HepG2 (cell line): ENCODE results near the gene ALKBH5. TPM values are rescaled to one million over a fixed set of nuclear protein-coding genes. Genes with fewer than 3 reads are reported as not detected.

ENCODE experiments used
- ATAC-seq: fragments of 200-7000 bp; cut with Tn5 transposase; 3 replicates; pipeline ENCODE4 v1.9.1; 2020; ENCODE audit warnings: mild to moderate bottlenecking, moderate library complexity
- BruUV-seq: library from RNA; stranded (reverse); fragments of 400-500 nt; replicated peaks from 2 replicates; lab custom pipeline; 2021; lab: Mats Ljungman, UMichigan
- CTCF ChIA-PET: fragments of 300-600 bp; formaldehyde crosslinking; extraction: SDS; loops from one replicate; lab custom pipeline; 2021; ENCODE audit warnings: low total read pairs, inconsistent platforms, low intra/inter-chr PET ratio; lab: Yijun Ruan, JAX
- POLR2A ChIA-PET: fragments of 350-600 bp; sonication (Branson Sonifier 250); formaldehyde crosslinking; loops from one replicate; lab custom pipeline; 2020; ENCODE audit warnings: antibody characterized with exemption, inconsistent platforms; lab: Yijun Ruan, JAX
- DNase-seq: peaks from one replicate; pipeline ENCODE4 v3.0.0-alpha.2; 2015; ENCODE audit warnings: low spot score
- FAIRE-seq: peaks from 3 replicates; lab custom pipeline; 2011; peaks lifted over from hg19 to GRCh38; lab: Jason Lieb, UNC
- H2AFZ ChIP-seq: one replicate; pipeline ENCODE4 v1.6.1; 2011; ENCODE audit warnings: low read length, inconsistent platforms
- H3K27ac ChIP-seq: fragments of 300-600 bp; 3 replicates; pipeline ENCODE4 v1.8.0; 2011; ENCODE audit warnings: mixed run types, mild to moderate bottlenecking, mixed read lengths, low read length, inconsistent platforms; ENCODE audit not compliant: insufficient read depth; ENCODE audit errors: extremely low read length
- H3K27me3 ChIP-seq, 2 experiments: fragments of 200-600 bp in 1 of 2; 2 replicates in 1 of 2; 3 replicates in 1 of 2; pipeline versions ENCODE4 v1.6.0 to v1.8.0; 2011; ENCODE audit warnings: low read length in 2 of 2, mild to moderate bottlenecking in 2 of 2, moderate library complexity in 2 of 2, inconsistent platforms in 1 of 2; ENCODE audit not compliant: insufficient read depth in 2 of 2, control insufficient read depth in 1 of 2
- H3K36me3 ChIP-seq, 2 experiments: fragments of 200-600 bp in 1 of 2; replicated peaks in 1 of 2; 2 replicates in 1 of 2; 3 replicates in 1 of 2; pipeline versions ENCODE4 v1.5.1 to v1.8.0; 2011; ENCODE audit warnings: low read length in 2 of 2, inconsistent platforms in 1 of 2; ENCODE audit not compliant: insufficient read depth in 2 of 2, control insufficient read depth in 1 of 2
- H3K4me1 ChIP-seq: 2 replicates; pipeline ENCODE4 v1.5.1; 2012; ENCODE audit warnings: low read length, inconsistent platforms; ENCODE audit not compliant: insufficient read depth
- H3K4me2 ChIP-seq: 2 replicates; pipeline ENCODE4 v1.6.0; 2011; ENCODE audit warnings: low read depth, low read length, inconsistent platforms
- H3K4me3 ChIP-seq, 3 experiments: fragments of 200-600 bp in 1 of 3; sonication (generic), shearing (Covaris generic) in 1 of 3; replicated peaks in 1 of 3; 2 replicates each; pipeline ENCODE4 v1.5.1; 2011 to 2016; ENCODE audit warnings: low read length in 3 of 3, inconsistent platforms in 2 of 3, low read depth in 2 of 3, mild to moderate bottlenecking in 2 of 3, control low read depth in 1 of 3, mixed read lengths in 1 of 3; ENCODE audit not compliant: insufficient read depth in 1 of 3
- H3K79me2 ChIP-seq: one replicate; pipeline ENCODE4 v1.6.1; 2011; ENCODE audit warnings: low read length, inconsistent platforms; ENCODE audit not compliant: insufficient read depth
- H3K9ac ChIP-seq: 2 replicates; pipeline ENCODE4 v1.6.0; 2011; ENCODE audit warnings: mild to moderate bottlenecking, low read depth, low read length, inconsistent platforms; ENCODE audit not compliant: insufficient read depth
- H3K9me3 ChIP-seq: 2 replicates; pipeline ENCODE4 v1.5.1; 2012; ENCODE audit warnings: mild to moderate bottlenecking, low read length
- H4K20me1 ChIP-seq: 2 replicates; pipeline ENCODE4 v1.6.0; 2011; ENCODE audit warnings: inconsistent platforms, mild to moderate bottlenecking, low read length, moderate library complexity; ENCODE audit not compliant: insufficient read depth
- AKAP8 ChIP-seq: sonication (generic); formaldehyde crosslinking; IDR thresholded peaks from 2 replicates; pipeline ENCODE4 v1.5.1; 2020; ENCODE audit warnings: mild to moderate bottlenecking, missing genetic modification reagents
- ATF7-NPFF ChIP-seq: sonication (generic); formaldehyde crosslinking; IDR thresholded peaks from 2 replicates; pipeline ENCODE4 v1.8.1; 2023; ENCODE audit warnings: mild to moderate bottlenecking, low read depth, missing genetic modification reagents, moderate library complexity
- CEBPG ChIP-seq: IDR thresholded peaks from 2 replicates; pipeline ENCODE4 v1.6.1; 2016
- CENPX ChIP-seq: sonication (generic); formaldehyde crosslinking; IDR thresholded peaks from 2 replicates; pipeline ENCODE4 v1.9.0; 2021; ENCODE audit warnings: mild to moderate bottlenecking, missing genetic modification reagents, moderate library complexity
- CHD2 ChIP-seq: IDR thresholded peaks from 2 replicates; pipeline ENCODE4 v1.6.1; 2011; ENCODE audit warnings: low read depth, low read length, improper control_type of control experiment
- EEA1 ChIP-seq: sonication (generic); formaldehyde crosslinking; IDR thresholded peaks from 2 replicates; pipeline ENCODE4 v1.5.1; 2020; ENCODE audit warnings: mild to moderate bottlenecking, missing genetic modification reagents, borderline replicate concordance
- EED ChIP-seq: sonication (generic); formaldehyde crosslinking; IDR thresholded peaks from 2 replicates; pipeline ENCODE4 v1.5.0; 2020; ENCODE audit warnings: mild to moderate bottlenecking, missing genetic modification reagents
- HOXD1 ChIP-seq: sonication (generic); formaldehyde crosslinking; IDR thresholded peaks from 2 replicates; pipeline ENCODE4 v1.5.0; 2020; ENCODE audit warnings: missing genetic modification reagents
- MIXL1 ChIP-seq: IDR thresholded peaks from 2 replicates; pipeline ENCODE4 v1.6.1; 2016
- MTA3 ChIP-seq: sonication (generic); formaldehyde crosslinking; IDR thresholded peaks from 2 replicates; pipeline ENCODE4 v1.4.0; 2020; ENCODE audit warnings: missing genetic modification reagents
- NBN ChIP-seq: fragments of 450-650 bp; conservative IDR thresholded peaks from 2 replicates; pipeline ENCODE4 v1.6.1; 2017
- NCOR1 ChIP-seq: fragments of 200-600 bp; sonication (generic); IDR thresholded peaks from 2 replicates; pipeline ENCODE4 v1.7.0; 2017; ENCODE audit warnings: antibody characterized with exemption, low read length, borderline replicate concordance
- PRDM10 ChIP-seq: sonication (generic); formaldehyde crosslinking; IDR thresholded peaks from 2 replicates; pipeline ENCODE4 v1.4.0; 2020; ENCODE audit warnings: low read depth, missing genetic modification reagents
- RELA ChIP-seq: sonication (generic); formaldehyde crosslinking; IDR thresholded peaks from 2 replicates; pipeline ENCODE4 v1.4.0; 2020; ENCODE audit warnings: missing genetic modification reagents
- SRSF9 ChIP-seq: fragments of 200-400 bp; formaldehyde crosslinking; IDR thresholded peaks from 2 replicates; pipeline ENCODE4 v1.6.1; 2018; ENCODE audit warnings: borderline replicate concordance, mild to moderate bottlenecking, low read depth, low read length; ENCODE audit not compliant: insufficient read depth, poor library complexity, severe bottlenecking
- SRY ChIP-seq: sonication (generic); formaldehyde crosslinking; IDR thresholded peaks from 2 replicates; pipeline ENCODE4 v1.8.0; 2022; ENCODE audit warnings: mild to moderate bottlenecking, missing genetic modification reagents
- ZFY ChIP-seq: sonication (generic); formaldehyde crosslinking; IDR thresholded peaks from 2 replicates; pipeline ENCODE4 v1.4.0; 2020; ENCODE audit warnings: missing genetic modification reagents
- ZNF30 ChIP-seq: sonication (generic); formaldehyde crosslinking; IDR thresholded peaks from 2 replicates; pipeline ENCODE4 v1.5.0; 2020; ENCODE audit warnings: mild to moderate bottlenecking, missing genetic modification reagents
- ZNF326 ChIP-seq: sonication (generic); formaldehyde crosslinking; IDR thresholded peaks from 2 replicates; pipeline ENCODE4 v1.4.0; 2020; ENCODE audit warnings: missing genetic modification reagents, borderline replicate concordance
- ZNF34 ChIP-seq: sonication (generic); formaldehyde crosslinking; IDR thresholded peaks from 2 replicates; pipeline ENCODE4 v1.4.0; 2020; ENCODE audit warnings: mild to moderate bottlenecking, missing genetic modification reagents, borderline replicate concordance
- ZNF557 ChIP-seq: sonication (generic); formaldehyde crosslinking; IDR thresholded peaks from 2 replicates; pipeline ENCODE4 v1.4.0; 2020; ENCODE audit warnings: missing genetic modification reagents
- WGBS: methylation state at CpG from one replicate; pipeline ENCODE4 v1.1.6; 2017; ENCODE audit warnings: low lambda C conversion rate; 5-methylcytosine and 5-hydroxymethylcytosine counted together
- in situ Hi-C: cut with HindIII; loops from 2 replicates; pipeline ENCODE4 v1.10.0; 2017; ENCODE audit warnings: low pct_unique_long_range_greater_than_20kb; ENCODE audit not compliant: extremely low pct_ligation_motif_present
- intact Hi-C: fragments of 100-400 bp; cut with micrococcal nuclease; formaldehyde crosslinking; loops from one replicate; pipeline ENCODE4 v1.10.0; 2022; ENCODE audit not compliant: unreplicated experiment
- polyA plus RNA-seq, 8 experiments: library from polyadenylated mRNA; depleted of rRNA in 3 of 8; stranded (reverse) in 7 of 8; unstranded in 1 of 8; fragments of >200 nt; fragmentation: Illumina TruSeq in 4 of 8; extraction: Trizol in 4 of 8; gene quantifications; 2 replicates each; pipeline versions ENCODE4 v1.2.1 to v1.2.3, GENCODE V29; 2011 to 2016; ENCODE audit warnings: low read depth in 4 of 8, missing spikeins in 1 of 8, mixed read lengths in 1 of 8; ENCODE audit not compliant: insufficient read depth in 1 of 8
- total RNA-seq, 5 experiments: library from RNA; depleted of rRNA; stranded (reverse); fragments of >200 nt; fragmentation: Illumina TruSeq; extraction: Trizol; gene quantifications; 2 replicates each; pipeline ENCODE4 v1.2.3, GENCODE V29; 2016; ENCODE audit warnings: low read depth in 1 of 5
- TF ChIP-seq, protein P1 (sequence below): sonication (generic); formaldehyde crosslinking; IDR thresholded peaks from 2 replicates; pipeline ENCODE4 v1.8.0; 2022; ENCODE audit warnings: mild to moderate bottlenecking, missing genetic modification reagents

Gene ALKBH5
- total and polyA plus RNA-seq, 2 of the 13 experiments (the other 11 are each of a cell fraction or from before 2014, with no cell fraction given), result 68.9 to 76.9 TPM

DNA sequence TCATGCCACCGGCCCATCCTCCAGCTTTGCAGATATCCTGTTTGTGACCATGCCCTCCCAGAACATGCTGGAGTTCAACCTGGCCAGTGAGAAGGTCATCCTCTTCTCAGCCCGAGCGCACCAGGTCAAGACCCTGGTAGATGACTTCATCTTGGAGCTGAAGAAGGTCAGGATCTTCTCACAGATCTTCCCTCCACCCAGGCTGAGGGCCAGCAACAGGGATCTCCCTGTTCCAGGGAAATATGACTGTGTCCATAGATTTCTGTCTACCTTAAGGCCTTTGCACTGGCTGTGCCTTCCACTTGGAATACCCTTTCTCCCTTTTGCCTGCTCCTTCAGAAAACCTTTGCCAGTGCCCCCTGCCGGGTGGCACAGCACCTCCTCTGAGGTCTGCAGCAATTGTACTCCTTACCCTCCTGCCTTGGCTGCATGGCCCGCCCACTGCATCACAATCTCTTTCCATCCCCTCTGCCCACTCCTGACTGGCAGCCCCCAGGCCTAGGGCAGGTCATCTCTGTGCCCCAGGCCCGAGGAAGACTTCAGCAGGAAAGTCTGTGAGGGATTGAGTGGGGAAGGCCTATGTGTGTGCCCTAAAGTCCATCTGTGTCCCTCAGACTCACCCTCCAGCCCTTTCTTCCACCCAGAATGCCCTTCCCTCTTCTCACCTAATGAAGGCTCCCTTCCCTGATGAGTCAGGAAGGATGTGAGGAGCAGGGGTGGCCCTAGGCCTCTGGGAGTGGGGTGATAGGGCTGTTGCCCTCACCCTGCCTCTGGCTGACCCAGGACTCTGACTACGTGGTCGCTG lies 27.3 kb upstream of the ALKBH5 start (continued):
- TF ChIP-seq SRSF9 (no peak), ZFY (CRISPR knock-in tag) (no peak), ATF7-NPFF (CRISPR knock-in tag) (no peak), EED (CRISPR knock-in tag) (no peak), ZNF557 (CRISPR knock-in tag) (no peak), RELA (CRISPR knock-in tag) (no peak), CENPX (no peak), ZNF326 (CRISPR knock-in tag) (no peak), PRDM10 (no peak)

DNA sequence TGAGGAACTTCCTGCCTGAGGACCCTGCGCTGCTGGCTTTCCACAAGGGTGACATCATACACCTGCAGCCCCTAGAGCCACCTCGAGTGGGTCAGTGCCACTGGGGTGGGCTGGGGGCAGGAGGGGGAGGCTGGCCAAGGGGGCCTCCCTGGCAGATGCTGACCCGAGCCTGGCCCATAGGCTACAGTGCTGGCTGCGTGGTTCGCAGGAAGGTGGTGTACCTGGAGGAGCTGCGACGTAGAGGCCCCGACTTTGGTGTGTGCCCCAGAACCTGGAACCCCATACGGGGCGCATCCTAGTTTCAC lies 26.7 kb upstream of the ALKBH5 start:
- Histone ChIP-seq H3K9ac (no peak overlapping the region), H3K36me3 (no peaks in the 10 kb centered on the region), H3K27ac (no peak overlapping the region), H4K20me1 (no peaks in the 10 kb centered on the region), H3K79me2 (no peaks in the 10 kb centered on the region), H3K4me3 (no peak overlapping the region), H3K4me1 (peaks cover 27% of the 10 kb centered on the region), H2AFZ (no peak overlapping the region), H3K27me3 (peaks cover 3 to 13% of the 10 kb centered on the region in 2 experiments; a peak in 3 of 5 replicates), H3K9me3 (no peaks in the 10 kb centered on the region), H3K4me2 (no peak overlapping the region)
- CTCF ChIA-PET, result no interaction called here
- ATAC-seq, result no peak
- BruUV-seq, result no TSS peak
- no peak for DNase-seq
- in situ Hi-C loops, result no loop called here
- intact Hi-C loops, result no loop called here
- FAIRE-seq, result no peak
- POLR2A ChIA-PET, result no interaction called here
- TF ChIP-seq, protein P1, sequence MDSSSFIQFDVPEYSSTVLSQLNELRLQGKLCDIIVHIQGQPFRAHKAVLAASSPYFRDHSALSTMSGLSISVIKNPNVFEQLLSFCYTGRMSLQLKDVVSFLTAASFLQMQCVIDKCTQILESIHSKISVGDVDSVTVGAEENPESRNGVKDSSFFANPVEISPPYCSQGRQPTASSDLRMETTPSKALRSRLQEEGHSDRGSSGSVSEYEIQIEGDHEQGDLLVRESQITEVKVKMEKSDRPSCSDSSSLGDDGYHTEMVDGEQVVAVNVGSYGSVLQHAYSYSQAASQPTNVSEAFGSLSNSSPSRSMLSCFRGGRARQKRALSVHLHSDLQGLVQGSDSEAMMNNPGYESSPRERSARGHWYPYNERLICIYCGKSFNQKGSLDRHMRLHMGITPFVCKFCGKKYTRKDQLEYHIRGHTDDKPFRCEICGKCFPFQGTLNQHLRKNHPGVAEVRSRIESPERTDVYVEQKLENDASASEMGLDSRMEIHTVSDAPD, result no peak
- TF ChIP-seq ZNF34 (CRISPR knock-in tag) (no peak), CHD2 (no peak), EEA1 (CRISPR knock-in tag) (no peak), SRY (CRISPR knock-in tag) (no peak), NCOR1 (no peak), HOXD1 (no peak), ZNF30 (CRISPR knock-in tag) (no peak), MIXL1 (no peak), MTA3 (CRISPR knock-in tag) (no peak), CEBPG (CRISPR knock-in tag) (no peak), AKAP8 (CRISPR knock-in tag) (no peak), NBN (no peak)
- WGBS, result 73% methylated on average over 5 of the region's 10 CpGs
